ENCODE measurements around the gene ACOX2.

The ACOX2 gene

GRCh38 chr3:58502872-58503271, 34.1 kb downstream of the ACOX2 start:
- DNase-seq = no peak

- no peak for DNase-seq
Measured at GRCh38 chr3:58497097-58497496, 39.9 kb downstream of the ACOX2 start.

GRCh38 chr3:58496206-58496857, 40.7 kb downstream of the ACOX2 start:
- no peak for DNase-seq

- no peak for DNase-seq
Measured at GRCh38 chr3:58495101-58495500, 41.9 kb downstream of the ACOX2 start.

GRCh38 chr3:58494107-58494506, 42.9 kb downstream of the ACOX2 start:
- DNase-seq = no peak

- peak; percentile 28 to 49 for DNase-seq
Measured at GRCh38 chr3:58492494-58492905, 44.5 kb downstream of the ACOX2 start.

- peak; percentile 88 to 90 for DNase-seq
Measured at GRCh38 chr3:58491506-58492402, 45.2 kb downstream of the ACOX2 start, which contains the start of gene KCTD6. Gene KCTD6 (plus strand): TSS chr3:58492096. CDS start chr3:58498756, 6,660 bp downstream.

GRCh38 chr3:58490860-58491501, 46.0 kb downstream of the ACOX2 start:
- no peak for DNase-seq

- DNase-seq = no peak
Measured at GRCh38 chr3:58488967-58489366, 48.0 kb downstream of the ACOX2 start.

GRCh38 chr3:58487140-58487886, 49.7 kb downstream of the ACOX2 start:
- DNase-seq = no peak

- no peak for DNase-seq
Measured at GRCh38 chr3:58485801-58486435, 51.1 kb downstream of the ACOX2 start.

- no peak for DNase-seq
Measured at GRCh38 chr3:58484722-58485069, 52.3 kb downstream of the ACOX2 start.

- DNase-seq = no peak
Measured at GRCh38 chr3:58484045-58484721, 52.8 kb downstream of the ACOX2 start.

GRCh38 chr3:58482917-58483636, 53.9 kb downstream of the ACOX2 start:
- DNase-seq = no peak

- no peak for DNase-seq
Measured at GRCh38 chr3:58480309-58480708, 56.7 kb downstream of the ACOX2 start.

- DNase-seq = no peak
Measured at GRCh38 chr3:58478781-58479180, 58.2 kb downstream of the ACOX2 start.

- no peak for DNase-seq
Measured at GRCh38 chr3:58474967-58475578, 61.9 kb downstream of the ACOX2 start.

- DNase-seq = no peak
Measured at GRCh38 chr3:58474348-58474911, 62.6 kb downstream of the ACOX2 start.

- no peak for DNase-seq
Measured at GRCh38 chr3:58473275-58473674, 63.7 kb downstream of the ACOX2 start.

Data from activated CD4-positive, alpha-beta T cell treated with anti-CD3 and anti-CD28 coated beads, Interleukin-2, amount 50 U/mL, for 48 hours (primary cell).